Gastrocnemius medialis (tissue), 4 donors: Measurements from ENCODE around the gene BMP7.

ENCODE experiments used
- CTCF ChIP-seq, 5 experiments: fragments of 450-650 bp in 3 of 5; fragments of 200-600 bp in 2 of 5; sonication (generic) in 2 of 5; IDR thresholded peaks in 4 of 5; conservative IDR thresholded peaks in 1 of 5; 1 replicate in 4 of 5; 2 replicates in 1 of 5; pipeline ENCODE4 v1.5.1; 2016 to 2019; ENCODE audit warnings: antibody characterized with exemption in 5 of 5, mild to moderate bottlenecking in 3 of 5, moderate library complexity in 3 of 5
- POLR2A ChIP-seq, 2 donors: fragments of 450-650 bp; IDR thresholded peaks; one replicate each; pipeline ENCODE4 v1.6.1; 2017; ENCODE audit warnings: antibody characterized with exemption in 2 of 2, mild to moderate bottlenecking in 2 of 2, moderate library complexity in 2 of 2

DNA sequence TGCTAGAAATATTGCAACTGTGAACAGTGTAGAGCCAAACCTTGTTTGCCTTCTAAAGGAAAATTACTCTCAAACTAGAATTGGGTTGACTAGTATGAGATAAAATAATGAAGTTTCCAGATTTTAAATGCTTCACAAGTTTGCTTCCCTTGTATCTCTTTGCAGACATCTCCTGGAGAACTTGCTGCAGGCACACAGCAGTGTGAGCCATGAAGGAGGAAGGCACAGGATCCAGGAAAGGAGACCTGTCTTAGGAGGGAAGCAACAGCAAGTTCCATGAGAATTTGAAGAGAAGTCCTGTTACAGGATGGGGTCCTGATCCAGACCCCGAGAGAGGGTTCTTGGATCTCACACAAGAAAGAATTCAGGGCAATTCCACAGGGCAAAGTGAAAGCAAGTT is 115.9 kb downstream of the BMP7 start:
- no peak for TF ChIP-seq POLR2A (IDR thresholded peaks at IDR 0.05)
- TF ChIP-seq CTCF (IDR thresholded peaks at IDR 0.05 in 4 of 5, conservative IDR thresholded peaks at IDR 0.05 in 1 of 5), result no peak
